ENCODE data around the gene FAM171A1. TPM values are rescaled to one million over a fixed set of nuclear protein-coding genes. Genes with fewer than 3 reads are reported as not detected.

The FAM171A1 gene
- total RNA-seq, 3 donors from 2014 or later = 7.6 to 11.7 (median 9.5) TPM

DNA sequence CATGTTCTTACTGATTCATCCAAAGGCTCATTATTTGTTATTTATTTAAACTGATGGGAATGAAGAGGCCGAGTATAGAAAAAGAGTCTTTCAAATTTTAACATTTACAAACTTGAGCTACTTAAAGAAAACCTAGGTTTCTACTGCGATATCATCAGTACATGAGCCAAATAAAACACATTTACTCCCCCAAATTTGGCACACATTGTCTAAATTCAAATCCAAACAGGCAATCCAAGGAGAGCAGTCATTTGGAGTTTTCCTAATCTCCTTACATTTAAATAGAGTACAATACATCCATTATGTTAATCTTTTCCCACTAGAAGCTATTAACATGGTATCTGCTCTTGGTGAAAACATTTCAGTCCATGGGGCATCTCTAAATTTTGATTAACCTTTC lies 204.8 kb downstream of the FAM171A1 start:
- DNase-seq (ENCODE audit: low spot score in 2 of 2) = no peak
- Histone ChIP-seq H3K27ac (no peak overlapping the region), H3K36me3 (no peaks in the 10 kb centered on the region), H3K27me3 (no peaks in the 10 kb centered on the region), H3K9me3 (no peaks in the 10 kb centered on the region), H3K4me3 (no peak overlapping the region), H3K4me1 (no peaks in the 10 kb centered on the region)
- TF ChIP-seq, protein P1, sequence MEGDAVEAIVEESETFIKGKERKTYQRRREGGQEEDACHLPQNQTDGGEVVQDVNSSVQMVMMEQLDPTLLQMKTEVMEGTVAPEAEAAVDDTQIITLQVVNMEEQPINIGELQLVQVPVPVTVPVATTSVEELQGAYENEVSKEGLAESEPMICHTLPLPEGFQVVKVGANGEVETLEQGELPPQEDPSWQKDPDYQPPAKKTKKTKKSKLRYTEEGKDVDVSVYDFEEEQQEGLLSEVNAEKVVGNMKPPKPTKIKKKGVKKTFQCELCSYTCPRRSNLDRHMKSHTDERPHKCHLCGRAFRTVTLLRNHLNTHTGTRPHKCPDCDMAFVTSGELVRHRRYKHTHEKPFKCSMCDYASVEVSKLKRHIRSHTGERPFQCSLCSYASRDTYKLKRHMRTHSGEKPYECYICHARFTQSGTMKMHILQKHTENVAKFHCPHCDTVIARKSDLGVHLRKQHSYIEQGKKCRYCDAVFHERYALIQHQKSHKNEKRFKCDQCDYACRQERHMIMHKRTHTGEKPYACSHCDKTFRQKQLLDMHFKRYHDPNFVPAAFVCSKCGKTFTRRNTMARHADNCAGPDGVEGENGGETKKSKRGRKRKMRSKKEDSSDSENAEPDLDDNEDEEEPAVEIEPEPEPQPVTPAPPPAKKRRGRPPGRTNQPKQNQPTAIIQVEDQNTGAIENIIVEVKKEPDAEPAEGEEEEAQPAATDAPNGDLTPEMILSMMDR (IDR thresholded peaks at IDR 0.05) = no peak
- TF ChIP-seq POLR2AphosphoS5 (IDR thresholded peaks at IDR 0.05) (no peak), POLR2A (IDR thresholded peaks at IDR 0.05) (no peak)
- intact Hi-C loops (cut with DNase I; ENCODE audit: low total_unique reads) = loop anchor here (5.0 kb wide), 1 partner anchor 204 kb away; no protein-coding TSS in a partner anchor

- TF ChIP-seq POLR2AphosphoS5 (IDR thresholded peaks at IDR 0.05) = no peak
- TF ChIP-seq, protein P1 (IDR thresholded peaks at IDR 0.05) = no peak
- TF ChIP-seq POLR2A (IDR thresholded peaks at IDR 0.05) = no peak
- Histone ChIP-seq H3K4me1 (no peaks in the 10 kb centered on the region), H3K27me3 (no peaks in the 10 kb centered on the region), H3K27ac (no peak overlapping the region), H3K36me3 (no peaks in the 10 kb centered on the region), H3K4me3 (no peak overlapping the region), H3K9me3 (no peaks in the 10 kb centered on the region)
- DNase-seq (ENCODE audit: low spot score in 2 of 2) = no peak
- intact Hi-C loops (cut with DNase I; ENCODE audit: low total_unique reads) = no loop called here
Measured at GRCh38 chr10:15163253-15163828, 207.7 kb downstream of the FAM171A1 start.

Other genes with a start within 250 kb of the FAM171A1 start
- gene NMT2, start 202.6 kb downstream of the FAM171A1 start, total RNA-seq = 10 to 100 TPM; 18.4 to 48.3 (median 32.4) TPM